ENCODE data around the gene ENOX2.

The ENOX2 gene

DNA sequence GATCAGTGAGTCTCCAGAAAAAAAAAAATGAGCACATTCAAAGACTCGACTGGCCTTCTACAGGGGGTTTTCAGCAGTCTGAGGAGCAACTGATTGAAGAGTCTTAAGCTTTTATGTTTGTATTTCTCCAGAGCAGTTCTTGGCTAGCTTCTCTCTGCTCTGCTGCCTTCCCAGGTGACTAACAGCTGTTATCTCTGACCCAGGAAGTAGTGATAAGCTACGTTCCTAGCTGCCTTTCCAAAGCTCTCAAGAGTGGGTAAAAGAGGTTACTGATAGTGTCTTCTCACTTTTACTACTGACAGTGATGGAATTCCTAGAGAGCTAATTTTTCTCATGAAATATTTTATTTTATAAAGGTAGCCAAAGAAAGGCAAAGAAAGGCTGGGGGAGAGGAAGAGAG, 66.6 kb downstream of the ENOX2 start:
- no peaks in the 10 kb centered on the region for H3K36me3 ChIP-seq (ENCODE audit: control insufficient read depth, low read length)
- peaks cover 41% of the 10 kb centered on the region for H3K4me1 ChIP-seq (ENCODE audit: control insufficient read depth, low read length)
- no peak for TF ChIP-seq EZH2phosphoT487 (IDR thresholded peaks at IDR 0.05; ENCODE audit: borderline replicate concordance, low read length)
- TF ChIP-seq, protein P1, sequence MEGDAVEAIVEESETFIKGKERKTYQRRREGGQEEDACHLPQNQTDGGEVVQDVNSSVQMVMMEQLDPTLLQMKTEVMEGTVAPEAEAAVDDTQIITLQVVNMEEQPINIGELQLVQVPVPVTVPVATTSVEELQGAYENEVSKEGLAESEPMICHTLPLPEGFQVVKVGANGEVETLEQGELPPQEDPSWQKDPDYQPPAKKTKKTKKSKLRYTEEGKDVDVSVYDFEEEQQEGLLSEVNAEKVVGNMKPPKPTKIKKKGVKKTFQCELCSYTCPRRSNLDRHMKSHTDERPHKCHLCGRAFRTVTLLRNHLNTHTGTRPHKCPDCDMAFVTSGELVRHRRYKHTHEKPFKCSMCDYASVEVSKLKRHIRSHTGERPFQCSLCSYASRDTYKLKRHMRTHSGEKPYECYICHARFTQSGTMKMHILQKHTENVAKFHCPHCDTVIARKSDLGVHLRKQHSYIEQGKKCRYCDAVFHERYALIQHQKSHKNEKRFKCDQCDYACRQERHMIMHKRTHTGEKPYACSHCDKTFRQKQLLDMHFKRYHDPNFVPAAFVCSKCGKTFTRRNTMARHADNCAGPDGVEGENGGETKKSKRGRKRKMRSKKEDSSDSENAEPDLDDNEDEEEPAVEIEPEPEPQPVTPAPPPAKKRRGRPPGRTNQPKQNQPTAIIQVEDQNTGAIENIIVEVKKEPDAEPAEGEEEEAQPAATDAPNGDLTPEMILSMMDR (IDR thresholded peaks at IDR 0.05; ENCODE audit: low read depth, low read length, poor library complexity, severe bottlenecking) = no peak
- H3F3A ChIP-seq (ENCODE audit: control insufficient read depth, insufficient read depth) = no peaks in the 10 kb centered on the region
- H3K27me3 ChIP-seq (ENCODE audit: control insufficient read depth, low read length) = no peaks in the 10 kb centered on the region
- H4K20me1 ChIP-seq (ENCODE audit: control insufficient read depth, insufficient read depth, low read depth, low read length) = no peaks in the 10 kb centered on the region
- H3K9me3 ChIP-seq (ENCODE audit: control insufficient read depth, insufficient read depth, low read length) = no peaks in the 10 kb centered on the region
- 0 out of 2 replicates have a peak overlapping the region, but pooled peaks have one; percentile 8 for H3K4me2 ChIP-seq (ENCODE audit: low read length)
- H3K9me2 ChIP-seq (replicated peaks; ENCODE audit: control insufficient read depth, low read length) = no peaks in the 10 kb centered on the region
- H3K4me3 ChIP-seq (ENCODE audit: low read length) = no peak overlapping the region
- H3K79me2 ChIP-seq (ENCODE audit: control insufficient read depth, low read length) = no peaks in the 10 kb centered on the region
- no peak overlapping the region for H3K27ac ChIP-seq (ENCODE audit: low read depth, low read length)

GRCh38 chrX:130834830-130835229, 68.2 kb downstream of the ENOX2 start:
- Histone ChIP-seq H3K4me3 (ENCODE audit: low read length) (no peak overlapping the region), H3K79me2 (ENCODE audit: control insufficient read depth, low read length) (no peaks in the 10 kb centered on the region), H3K9me2 (replicated peaks; ENCODE audit: control insufficient read depth, low read length) (no peaks in the 10 kb centered on the region), H3K9me3 (ENCODE audit: control insufficient read depth, insufficient read depth, low read length) (no peaks in the 10 kb centered on the region), H3K36me3 (ENCODE audit: control insufficient read depth, low read length) (no peaks in the 10 kb centered on the region), H3F3A (ENCODE audit: control insufficient read depth, insufficient read depth) (no peaks in the 10 kb centered on the region), H3K27ac (ENCODE audit: low read depth, low read length) (no peak overlapping the region), H3K4me1 (ENCODE audit: control insufficient read depth, low read length) (peaks cover 41% of the 10 kb centered on the region), H3K4me2 (ENCODE audit: low read length) (0 out of 2 replicates have a peak overlapping the region, but pooled peaks have one; percentile 5), H3K27me3 (ENCODE audit: control insufficient read depth, low read length) (no peaks in the 10 kb centered on the region), H4K20me1 (ENCODE audit: control insufficient read depth, insufficient read depth, low read depth, low read length) (no peaks in the 10 kb centered on the region)
- TF ChIP-seq, protein P1 (IDR thresholded peaks at IDR 0.05; ENCODE audit: low read depth, low read length, poor library complexity, severe bottlenecking) = no peak
- no peak for TF ChIP-seq EZH2phosphoT487 (IDR thresholded peaks at IDR 0.05; ENCODE audit: borderline replicate concordance, low read length)

GRCh38 chrX:130834149-130834548, 68.9 kb downstream of the ENOX2 start:
- Histone ChIP-seq H3K27me3 (ENCODE audit: control insufficient read depth, low read length) (no peaks in the 10 kb centered on the region), H3F3A (ENCODE audit: control insufficient read depth, insufficient read depth) (no peaks in the 10 kb centered on the region), H3K9me2 (replicated peaks; ENCODE audit: control insufficient read depth, low read length) (no peaks in the 10 kb centered on the region), H3K27ac (ENCODE audit: low read depth, low read length) (no peak overlapping the region), H3K4me2 (ENCODE audit: low read length) (peak overlapping the region; percentile 23), H3K4me1 (ENCODE audit: control insufficient read depth, low read length) (peaks cover 41% of the 10 kb centered on the region), H3K9me3 (ENCODE audit: control insufficient read depth, insufficient read depth, low read length) (no peaks in the 10 kb centered on the region), H3K36me3 (ENCODE audit: control insufficient read depth, low read length) (no peaks in the 10 kb centered on the region), H3K79me2 (ENCODE audit: control insufficient read depth, low read length) (no peaks in the 10 kb centered on the region), H3K4me3 (ENCODE audit: low read length) (no peak overlapping the region), H4K20me1 (ENCODE audit: control insufficient read depth, insufficient read depth, low read depth, low read length) (no peaks in the 10 kb centered on the region)
- TF ChIP-seq, protein P1 (IDR thresholded peaks at IDR 0.05; ENCODE audit: low read depth, low read length, poor library complexity, severe bottlenecking) = no peak
- TF ChIP-seq EZH2phosphoT487 (IDR thresholded peaks at IDR 0.05; ENCODE audit: borderline replicate concordance, low read length) = no peak
